HL-60 (cell line): ENCODE results near the gene ARHGEF11.

ENCODE experiments used
- DNase-seq, 2 experiments: peaks; one replicate each; pipeline ENCODE4 v3.0.0-alpha.2; 2010 to 2020; ENCODE audit warnings: low read depth in 1 of 2, low spot score in 1 of 2
- H3K27ac ChIP-seq: fragments of 250-450 bp; sonication (Bioruptor Pico); replicated peaks from 2 replicates; pipeline ENCODE4 v1.5.1; 2020; ENCODE audit warnings: mild to moderate bottlenecking, moderate library complexity
- H3K27me3 ChIP-seq: fragments of 250-450 bp; sonication (Bioruptor Pico); 2 replicates; pipeline ENCODE4 v1.5.1; 2021; ENCODE audit warnings: mild to moderate bottlenecking, moderate library complexity; ENCODE audit not compliant: insufficient read depth, poor library complexity, severe bottlenecking
- H3K4me3 ChIP-seq: replicated peaks from 2 replicates; pipeline ENCODE4 v1.5.1; 2011; ENCODE audit warnings: mild to moderate bottlenecking, control low read depth, low read length; ENCODE audit not compliant: insufficient read depth
- GABPA ChIP-seq: IDR thresholded peaks from 2 replicates; pipeline ENCODE4 v1.6.1; 2012; ENCODE audit warnings: low read depth
- POLR2AphosphoS5 ChIP-seq: IDR thresholded peaks from 2 replicates; pipeline ENCODE4 v1.6.1; 2012; ENCODE audit warnings: low read depth
- REST ChIP-seq: IDR thresholded peaks from 2 replicates; pipeline ENCODE4 v1.6.1; 2012; ENCODE audit warnings: low read depth; ENCODE audit not compliant: insufficient replicate concordance
- SPI1 ChIP-seq: IDR thresholded peaks from 2 replicates; pipeline ENCODE4 v1.6.1; 2012; ENCODE audit warnings: low read depth, mild to moderate bottlenecking, borderline replicate concordance
- TF ChIP-seq, protein P1 (sequence below): IDR thresholded peaks from one replicate; pipeline ENCODE4 v1.5.1; 2011; ENCODE audit warnings: low read length, control low read depth, inconsistent platforms; ENCODE audit not compliant: insufficient read depth

Gene ARHGEF11

GRCh38 chr1:156901590-156901900 lies 144.0 kb downstream of the ARHGEF11 start:
- no peak for TF ChIP-seq SPI1
- no peak for TF ChIP-seq REST
- no peak for TF ChIP-seq GABPA
- TF ChIP-seq, protein P1, sequence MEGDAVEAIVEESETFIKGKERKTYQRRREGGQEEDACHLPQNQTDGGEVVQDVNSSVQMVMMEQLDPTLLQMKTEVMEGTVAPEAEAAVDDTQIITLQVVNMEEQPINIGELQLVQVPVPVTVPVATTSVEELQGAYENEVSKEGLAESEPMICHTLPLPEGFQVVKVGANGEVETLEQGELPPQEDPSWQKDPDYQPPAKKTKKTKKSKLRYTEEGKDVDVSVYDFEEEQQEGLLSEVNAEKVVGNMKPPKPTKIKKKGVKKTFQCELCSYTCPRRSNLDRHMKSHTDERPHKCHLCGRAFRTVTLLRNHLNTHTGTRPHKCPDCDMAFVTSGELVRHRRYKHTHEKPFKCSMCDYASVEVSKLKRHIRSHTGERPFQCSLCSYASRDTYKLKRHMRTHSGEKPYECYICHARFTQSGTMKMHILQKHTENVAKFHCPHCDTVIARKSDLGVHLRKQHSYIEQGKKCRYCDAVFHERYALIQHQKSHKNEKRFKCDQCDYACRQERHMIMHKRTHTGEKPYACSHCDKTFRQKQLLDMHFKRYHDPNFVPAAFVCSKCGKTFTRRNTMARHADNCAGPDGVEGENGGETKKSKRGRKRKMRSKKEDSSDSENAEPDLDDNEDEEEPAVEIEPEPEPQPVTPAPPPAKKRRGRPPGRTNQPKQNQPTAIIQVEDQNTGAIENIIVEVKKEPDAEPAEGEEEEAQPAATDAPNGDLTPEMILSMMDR: no peak
- TF ChIP-seq POLR2AphosphoS5: no peak
- H3K27me3 ChIP-seq: peaks cover 5% of the 10 kb centered on the region
- DNase-seq: no peak
- no peak overlapping the region for H3K4me3 ChIP-seq
- H3K27ac ChIP-seq: no peak overlapping the region

GRCh38 chr1:156900896-156901589 lies 144.5 kb downstream of the ARHGEF11 start:
- no peak for DNase-seq
- TF ChIP-seq, protein P1: no peak
- TF ChIP-seq SPI1: peak; percentile 8; the same call in 1 of the 2 replicates
- no peak for TF ChIP-seq REST
- peaks cover 5% of the 10 kb centered on the region for H3K27me3 ChIP-seq
- H3K27ac ChIP-seq: no peak overlapping the region
- no peak overlapping the region for H3K4me3 ChIP-seq

- no peak overlapping the region for H3K27ac ChIP-seq
- no peak overlapping the region for H3K4me3 ChIP-seq
These were observed 145.4 kb downstream of the ARHGEF11 start for GRCh38 chr1:156899956-156900718.

More at GRCh38 chr1:156899956-156900718, 145.4 kb downstream of the ARHGEF11 start:
- H3K27me3 ChIP-seq: peaks cover 6% of the 10 kb centered on the region
- no peak for TF ChIP-seq POLR2AphosphoS5
- no peak for TF ChIP-seq REST
- TF ChIP-seq, protein P1: no peak
- no peak for TF ChIP-seq SPI1
- no peak for TF ChIP-seq GABPA
- DNase-seq: no peak
